K562 (cell line): ENCODE measurements around the gene RBM20. TPM values are rescaled to one million over a fixed set of nuclear protein-coding genes. Genes with fewer than 3 reads are reported as not detected.

Experiments
- CREB1 ChIP-seq, 2 experiments: sonication (generic) in 1 of 2; formaldehyde crosslinking in 1 of 2; IDR thresholded peaks; 2 replicates each; pipeline versions ENCODE4 v1.6.1 to v1.8.0; 2012 to 2022; ENCODE audit warnings: inconsistent platforms in 1 of 2, mild to moderate bottlenecking in 1 of 2, missing genetic modification reagents in 1 of 2, moderate library complexity in 1 of 2
- CTCFL ChIP-seq: IDR thresholded peaks from 2 replicates; pipeline ENCODE4 v1.6.1; 2011; ENCODE audit warnings: borderline replicate concordance, low read depth, mild to moderate bottlenecking, moderate library complexity, low read length; ENCODE audit not compliant: insufficient read depth, poor library complexity, severe bottlenecking
- CXXC5 ChIP-seq: fragments of 250-450 bp; sonication (Bioruptor Pico); IDR thresholded peaks from 2 replicates; pipeline ENCODE4 v1.8.0; 2022; ENCODE audit warnings: inconsistent platforms, mild to moderate bottlenecking, moderate library complexity
- HNRNPK ChIP-seq: fragments of 200-400 bp; formaldehyde crosslinking; IDR thresholded peaks from one replicate; pipeline ENCODE4 v1.6.1; 2018; ENCODE audit warnings: mild to moderate bottlenecking, low read depth, low read length; ENCODE audit not compliant: poor library complexity, severe bottlenecking
- LEF1 ChIP-seq: fragments of 450-650 bp; IDR thresholded peaks from 2 replicates; pipeline ENCODE4 v1.6.1; 2016; ENCODE audit warnings: mild to moderate bottlenecking
- MTA3 ChIP-seq: fragments of 450-650 bp; formaldehyde crosslinking; IDR thresholded peaks from 2 replicates; pipeline ENCODE4 v1.6.1; 2017; ENCODE audit warnings: mild to moderate bottlenecking, borderline replicate concordance
- MXD1 ChIP-seq: fragments of 250-450 bp; sonication (Bioruptor Pico); IDR thresholded peaks from 2 replicates; pipeline ENCODE4 v1.8.0; 2021; ENCODE audit warnings: borderline replicate concordance, mild to moderate bottlenecking, moderate library complexity; ENCODE audit not compliant: poor library complexity, severe bottlenecking
- OTX1 ChIP-seq: fragments of 450-650 bp; formaldehyde crosslinking; IDR thresholded peaks from 2 replicates; pipeline ENCODE4 v1.4.0; 2022; ENCODE audit warnings: mild to moderate bottlenecking
- PCBP2 ChIP-seq: fragments of 200-400 bp; formaldehyde crosslinking; IDR thresholded peaks from 2 replicates; pipeline ENCODE4 v1.6.1; 2018; ENCODE audit warnings: low read length, low read depth, mild to moderate bottlenecking, moderate library complexity; ENCODE audit not compliant: poor library complexity, severe bottlenecking
- PKNOX1 ChIP-seq: fragments of 450-650 bp; IDR thresholded peaks from 2 replicates; pipeline ENCODE4 v1.6.1; 2016
- PTRF ChIP-seq: fragments of 450-650 bp; IDR thresholded peaks from 2 replicates; pipeline ENCODE4 v1.6.1; 2016; ENCODE audit warnings: mild to moderate bottlenecking, missing genetic modification characterization, missing compliant biosample characterization
- PYGO2 ChIP-seq: fragments of 450-650 bp; IDR thresholded peaks from 2 replicates; pipeline ENCODE4 v1.6.1; 2016; ENCODE audit warnings: mild to moderate bottlenecking, missing genetic modification characterization, moderate library complexity, missing compliant biosample characterization
- SIN3A ChIP-seq, 2 experiments: fragments of 150-350 bp in 1 of 2; IDR thresholded peaks; 2 replicates each; pipeline ENCODE4 v1.6.1; 2011 to 2016; ENCODE audit warnings: borderline replicate concordance in 2 of 2, low read depth in 2 of 2, low read length in 2 of 2, mild to moderate bottlenecking in 2 of 2, moderate library complexity in 2 of 2; ENCODE audit not compliant: control insufficient read depth in 1 of 2
- SP2 ChIP-seq: IDR thresholded peaks from 2 replicates; pipeline ENCODE4 v1.6.1; 2011; ENCODE audit warnings: mild to moderate bottlenecking, low read depth, low read length, moderate library complexity; ENCODE audit not compliant: poor library complexity, severe bottlenecking; ENCODE audit errors: extremely low read depth
- TAF15 ChIP-seq: fragments of 200-400 bp; formaldehyde crosslinking; IDR thresholded peaks from 2 replicates; pipeline ENCODE4 v1.6.1; 2017; ENCODE audit warnings: mild to moderate bottlenecking, low read depth, low read length, moderate library complexity
- TCF3 ChIP-seq: sonication (generic); formaldehyde crosslinking; IDR thresholded peaks from 2 replicates; pipeline ENCODE4 v1.4.0; 2020; ENCODE audit warnings: mild to moderate bottlenecking, missing genetic modification reagents
- THAP7 ChIP-seq: fragments of 250-450 bp; sonication (Bioruptor Pico); IDR thresholded peaks from 2 replicates; pipeline ENCODE4 v1.5.0; 2021
- TRIM24 ChIP-seq, 2 experiments: fragments of 450-650 bp; IDR thresholded peaks; 2 replicates each; pipeline ENCODE4 v1.6.1; 2016
- ZBTB9 ChIP-seq: fragments of 450-650 bp; formaldehyde crosslinking; IDR thresholded peaks from 2 replicates; pipeline ENCODE4 v1.4.0; 2020; ENCODE audit warnings: mild to moderate bottlenecking, moderate library complexity
- ZNF561 ChIP-seq: fragments of 450-650 bp; formaldehyde crosslinking; conservative IDR thresholded peaks from 2 replicates; pipeline ENCODE4 v1.4.0; 2020; ENCODE audit warnings: mild to moderate bottlenecking, moderate library complexity
- polyA plus RNA-seq, 8 experiments: library from polyadenylated mRNA; depleted of rRNA in 4 of 8; stranded (reverse) in 5 of 8; unstranded in 3 of 8; fragments of >200 nt; fragmentation: Nextera tagmentation in 2 of 8; fragmentation: Illumina TruSeq in 1 of 8; extraction: Ambion mirVana in 2 of 8; extraction: Trizol in 1 of 8; gene quantifications; 2 replicates each; pipeline versions ENCODE4 v1.2.1 to v1.2.3, GENCODE V29; 2011 to 2014; ENCODE audit warnings: inconsistent platforms in 1 of 8, missing spikeins in 1 of 8
- total RNA-seq, 7 experiments: library from RNA; depleted of rRNA in 6 of 7; stranded (reverse); fragments of >200 nt in 6 of 7; fragmentation: Illumina TruSeq in 2 of 7; extraction: Trizol in 2 of 7; gene quantifications; 2 replicates each; pipeline versions ENCODE4 v1.2.1 to v1.2.3, GENCODE V29; 2011 to 2021; ENCODE audit warnings: low replicate concordance in 1 of 7

Gene RBM20
- total and polyA plus RNA-seq, 9 of the 15 experiments (the other 6 are each of a cell fraction or from before 2014, with no cell fraction given) = 0.63 to 5.7 (median 3.2) TPM

- TF ChIP-seq PKNOX1 (no peak), CTCFL (no peak), TAF15 (no peak), LEF1 (no peak), SP2 (no peak), PYGO2 (no peak), CREB1 (IDR thresholded peaks at IDR 0.05) (no peak), CREB1 (CRISPR knock-in tag; IDR thresholded peaks at IDR 0.05) (0 out of 2 replicates have a peak, but pooled peaks have one; percentile 13), CXXC5 (CRISPR knock-in tag) (peak; percentile 96), TRIM24 (IDR thresholded peaks at IDR 0.05) (peak; percentile 89), PCBP2 (no peak), TCF3 (CRISPR knock-in tag) (peak; percentile 74), ZNF561 (CRISPR knock-in tag) (no peak), MXD1 (no peak), ZBTB9 (0 out of 2 replicates have a peak, but pooled peaks have one; percentile 42), HNRNPK (no peak), THAP7 (CRISPR knock-in tag) (no peak), OTX1 (CRISPR knock-in tag) (peak; percentile 70; the same call in 1 of the 2 replicates), MTA3 (0 out of 2 replicates have a peak, but pooled peaks have one; percentile 54), SIN3A (IDR thresholded peaks at IDR 0.05; ENCODE audit: borderline replicate concordance in 2 of 2, control insufficient read depth in 1 of 2, low read depth in 2 of 2, low read length in 2 of 2) (no peak), PTRF (tag) (no peak)
Measured at GRCh38 chr10:110857265-110858171, 213.4 kb downstream of the RBM20 start (continued).
